Endothelial cell of umbilical vein (primary cell): Measurements from ENCODE around the gene SLC10A1. TPM values are rescaled to one million over a fixed set of nuclear protein-coding genes. Genes with fewer than 3 reads are reported as not detected.

Experiments
- BruUV-seq: library from RNA; stranded (reverse); fragments of 400-500 nt; replicated peaks from 2 replicates; lab custom pipeline; 2021; lab: Mats Ljungman, UMichigan
- CTCF ChIA-PET: fragments of 300-600, 350-600 bp; sonication (Branson Sonifier 250); formaldehyde crosslinking; loops from one replicate; lab custom pipeline; 2021; ENCODE audit warnings: antibody characterized with exemption, inconsistent platforms; lab: Charles Lee
- POLR2A ChIA-PET: fragments of 300-600, 350-600 bp; sonication (Branson Sonifier 250); formaldehyde crosslinking; loops from one replicate; lab custom pipeline; 2021; ENCODE audit warnings: antibody characterized with exemption, inconsistent platforms; lab: Charles Lee
- DNase-seq: peaks from one replicate; pipeline ENCODE4 v3.0.0-alpha.2; 2011; ENCODE audit warnings: low read depth, low spot score
- FAIRE-seq: peaks from 2 replicates; lab custom pipeline; 2011; peaks lifted over from hg19 to GRCh38; lab: Jason Lieb, UNC
- H2AFZ ChIP-seq: 2 replicates; pipeline ENCODE4 v1.6.0; 2012; ENCODE audit warnings: low read depth, low read length, control low read depth, inconsistent platforms
- H3K27ac ChIP-seq: 2 replicates; pipeline ENCODE4 v1.5.1; 2011; ENCODE audit warnings: low read depth, mild to moderate bottlenecking, control low read depth, low read length, moderate library complexity; ENCODE audit not compliant: insufficient read depth
- H3K27me3 ChIP-seq, 2 experiments: 2 replicates each; pipeline versions ENCODE4 v1.6.0 to v1.6.1; 2011; ENCODE audit warnings: low read length in 2 of 2, mixed read lengths in 1 of 2; ENCODE audit not compliant: control insufficient read depth in 2 of 2, insufficient read depth in 2 of 2
- H3K36me3 ChIP-seq, 2 experiments: 2 replicates in 1 of 2; 3 replicates in 1 of 2; pipeline ENCODE4 v1.5.1; 2011; ENCODE audit warnings: low read length in 2 of 2, mild to moderate bottlenecking in 1 of 2, moderate library complexity in 1 of 2; ENCODE audit not compliant: control insufficient read depth in 2 of 2, insufficient read depth in 2 of 2; ENCODE audit errors: extremely low read depth in 1 of 2
- H3K4me1 ChIP-seq: 3 replicates; pipeline ENCODE4 v1.5.1; 2011; ENCODE audit warnings: mild to moderate bottlenecking, low read length; ENCODE audit not compliant: control insufficient read depth, insufficient read depth; ENCODE audit errors: extremely low read depth
- H3K4me2 ChIP-seq: 2 replicates; pipeline ENCODE4 v1.6.1; 2011; ENCODE audit warnings: low read length, control low read depth, mixed read lengths; ENCODE audit not compliant: insufficient read depth
- H3K4me3 ChIP-seq, 3 experiments: fragments of 200-600 bp in 1 of 3; sonication (generic), shearing (Covaris generic) in 1 of 3; replicated peaks in 1 of 3; 2 replicates each; pipeline ENCODE4 v1.5.1; 2011 to 2016; ENCODE audit warnings: control low read depth in 3 of 3, low read length in 3 of 3, mild to moderate bottlenecking in 2 of 3, inconsistent platforms in 1 of 3, low read depth in 1 of 3, moderate library complexity in 1 of 3; ENCODE audit not compliant: insufficient read depth in 1 of 3
- H3K79me2 ChIP-seq: 2 replicates; pipeline ENCODE4 v1.6.0; 2012; ENCODE audit warnings: low read length, inconsistent platforms; ENCODE audit not compliant: control insufficient read depth, insufficient read depth
- H3K9ac ChIP-seq: replicated peaks from 2 replicates; pipeline ENCODE3; 2011; ENCODE audit warnings: low read length, control low read depth; ENCODE audit not compliant: insufficient read depth; ENCODE audit errors: extremely low read depth
- H3K9me1 ChIP-seq: replicated peaks from 3 replicates; pipeline ENCODE4 v1.6.0; 2011; ENCODE audit warnings: mild to moderate bottlenecking, low read length; ENCODE audit not compliant: control insufficient read depth, insufficient read depth; ENCODE audit errors: extremely low read depth
- H3K9me3 ChIP-seq: replicated peaks from 2 replicates; pipeline ENCODE4 v1.5.1; 2012; ENCODE audit warnings: low read length, inconsistent platforms; ENCODE audit not compliant: control insufficient read depth, insufficient read depth
- H4K20me1 ChIP-seq: replicated peaks from 2 replicates; pipeline ENCODE3; 2011; ENCODE audit warnings: mild to moderate bottlenecking, low read length; ENCODE audit not compliant: control insufficient read depth, insufficient read depth; ENCODE audit errors: extremely low read depth
- EZH2 ChIP-seq: IDR thresholded peaks from 2 replicates; pipeline ENCODE4 v1.6.1; 2012; ENCODE audit warnings: borderline replicate concordance, low read depth, mild to moderate bottlenecking, moderate library complexity, low read length, inconsistent platforms; ENCODE audit not compliant: severe bottlenecking
- FOS ChIP-seq: IDR thresholded peaks from 2 replicates; pipeline ENCODE4 v1.6.1; 2011; ENCODE audit warnings: mild to moderate bottlenecking, low read length, moderate library complexity, borderline replicate concordance; ENCODE audit not compliant: insufficient read depth
- GATA2 ChIP-seq: IDR thresholded peaks from 2 replicates; pipeline ENCODE4 v1.7.0; 2011; ENCODE audit warnings: low read depth, mild to moderate bottlenecking, moderate library complexity, mixed read lengths, low read length; ENCODE audit not compliant: insufficient read length, insufficient read depth
- JUN ChIP-seq: IDR thresholded peaks from 2 replicates; pipeline ENCODE4 v1.6.1; 2011; ENCODE audit warnings: borderline replicate concordance, low read depth; ENCODE audit not compliant: insufficient read length, insufficient read depth
- MYC ChIP-seq: IDR thresholded peaks from one replicate; pipeline ENCODE4 v1.6.1; 2011; ENCODE audit warnings: mild to moderate bottlenecking, low read depth, low read length
- POLR2A ChIP-seq: IDR thresholded peaks from 2 replicates; pipeline ENCODE4 v1.6.1; 2012; ENCODE audit warnings: low read depth, mild to moderate bottlenecking, control low read depth, low read length
- POLR2AphosphoS5 ChIP-seq: IDR thresholded peaks from 2 replicates; pipeline ENCODE4 v1.6.1; 2012; ENCODE audit warnings: low read depth, mild to moderate bottlenecking, control low read depth, low read length, moderate library complexity; ENCODE audit not compliant: insufficient read depth
- dilution Hi-C: fragments of 300-500 bp; cut with MboI; formaldehyde crosslinking; loops from one replicate; pipeline ENCODE4 v1.15.0; 2019; ENCODE audit warnings: low sequenced_read_pairs; ENCODE audit not compliant: extremely low pct_ligation_motif_present
- intact Hi-C: fragments of 100-400 bp; cut with micrococcal nuclease; formaldehyde crosslinking; loops from one replicate; pipeline ENCODE4 v1.10.0; 2022
- polyA plus RNA-seq, 4 experiments: library from polyadenylated mRNA; depleted of rRNA in 3 of 4; stranded (reverse) in 3 of 4; unstranded in 1 of 4; fragments of >200 nt; gene quantifications; 2 replicates each; pipeline versions ENCODE4 v1.2.1 to v1.2.3, GENCODE V29; 2011 to 2012; ENCODE audit warnings: missing spikeins in 1 of 4
- total RNA-seq: library from RNA; stranded (reverse); gene quantifications from 2 replicates; pipeline ENCODE4 v1.2.3, GENCODE V29; 2021
- TF ChIP-seq, protein P1 (sequence below): IDR thresholded peaks from 2 replicates; pipeline ENCODE4 v1.6.1; 2011; ENCODE audit not compliant: insufficient read depth, insufficient read length
- TF ChIP-seq, protein P2 (sequence below), 2 donors: IDR thresholded peaks; 1 replicate in 1 of 2; 2 replicates in 1 of 2; pipeline ENCODE4 v1.5.1; 2011; ENCODE audit warnings: low read length in 2 of 2, mild to moderate bottlenecking in 2 of 2, moderate library complexity in 2 of 2, control low read depth in 1 of 2, inconsistent platforms in 1 of 2, low read depth in 1 of 2; ENCODE audit not compliant: insufficient read depth in 1 of 2; ENCODE audit errors: extremely low read depth in 1 of 2

Gene SLC10A1
- total and polyA plus RNA-seq, 2 donors (not counting 3 experiments of a cell fraction or from before 2014, with no cell fraction given) = not detected

DNA sequence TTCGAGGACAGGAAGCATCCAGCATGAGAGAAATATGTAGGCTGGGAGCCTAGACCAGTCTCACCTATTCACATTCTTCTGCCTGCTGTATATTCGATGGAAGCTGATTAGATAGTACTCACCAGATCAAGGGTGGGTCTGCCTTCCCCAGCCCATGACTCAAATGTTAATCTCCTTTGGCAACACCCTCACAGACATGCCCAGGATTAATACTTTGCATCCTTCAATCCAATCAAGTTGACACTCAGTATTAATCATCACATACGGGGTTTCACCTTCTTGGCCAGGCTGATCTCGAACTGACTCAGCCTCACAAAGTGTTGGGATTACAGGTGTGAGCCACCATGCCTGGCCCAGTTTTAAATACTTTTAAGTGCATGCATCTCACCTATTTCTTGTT, 30.5 kb upstream of the SLC10A1 start:
- H3K9me1 ChIP-seq = no peaks in the 10 kb centered on the region
- no peak overlapping the region for H3K27ac ChIP-seq
- no peaks in the 10 kb centered on the region for H3K9me3 ChIP-seq
- H3K4me2 ChIP-seq = no peak overlapping the region
- no peak overlapping the region for H3K9ac ChIP-seq
- FAIRE-seq (no peak), DNase-seq (no peak)
- H2AFZ ChIP-seq = no peak overlapping the region
- H3K27me3 ChIP-seq = no peaks in the 10 kb centered on the region
- dilution Hi-C loops = no loop called here
- TF ChIP-seq FOS (no peak), POLR2AphosphoS5 (no peak), MYC (no peak), POLR2A (no peak), EZH2 (no peak), JUN (no peak), GATA2 (no peak)
- TF ChIP-seq, protein P1, sequence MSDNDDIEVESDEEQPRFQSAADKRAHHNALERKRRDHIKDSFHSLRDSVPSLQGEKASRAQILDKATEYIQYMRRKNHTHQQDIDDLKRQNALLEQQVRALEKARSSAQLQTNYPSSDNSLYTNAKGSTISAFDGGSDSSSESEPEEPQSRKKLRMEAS = no peak
- TF ChIP-seq, protein P2, sequence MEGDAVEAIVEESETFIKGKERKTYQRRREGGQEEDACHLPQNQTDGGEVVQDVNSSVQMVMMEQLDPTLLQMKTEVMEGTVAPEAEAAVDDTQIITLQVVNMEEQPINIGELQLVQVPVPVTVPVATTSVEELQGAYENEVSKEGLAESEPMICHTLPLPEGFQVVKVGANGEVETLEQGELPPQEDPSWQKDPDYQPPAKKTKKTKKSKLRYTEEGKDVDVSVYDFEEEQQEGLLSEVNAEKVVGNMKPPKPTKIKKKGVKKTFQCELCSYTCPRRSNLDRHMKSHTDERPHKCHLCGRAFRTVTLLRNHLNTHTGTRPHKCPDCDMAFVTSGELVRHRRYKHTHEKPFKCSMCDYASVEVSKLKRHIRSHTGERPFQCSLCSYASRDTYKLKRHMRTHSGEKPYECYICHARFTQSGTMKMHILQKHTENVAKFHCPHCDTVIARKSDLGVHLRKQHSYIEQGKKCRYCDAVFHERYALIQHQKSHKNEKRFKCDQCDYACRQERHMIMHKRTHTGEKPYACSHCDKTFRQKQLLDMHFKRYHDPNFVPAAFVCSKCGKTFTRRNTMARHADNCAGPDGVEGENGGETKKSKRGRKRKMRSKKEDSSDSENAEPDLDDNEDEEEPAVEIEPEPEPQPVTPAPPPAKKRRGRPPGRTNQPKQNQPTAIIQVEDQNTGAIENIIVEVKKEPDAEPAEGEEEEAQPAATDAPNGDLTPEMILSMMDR (IDR thresholded peaks at IDR 0.05; ENCODE audit: extremely low read depth in 1 of 2, insufficient read depth in 1 of 2, low read depth in 1 of 2, low read length in 2 of 2) = no peak
- no peaks in the 10 kb centered on the region for H3K36me3 ChIP-seq
- no peaks in the 10 kb centered on the region for H3K4me1 ChIP-seq
- no peaks in the 10 kb centered on the region for H3K79me2 ChIP-seq
- no peaks in the 10 kb centered on the region for H4K20me1 ChIP-seq
- BruUV-seq = no TSS peak
- H3K4me3 ChIP-seq = no peak overlapping the region
- CTCF ChIA-PET = interaction anchor here (2.6 kb wide), 1 partner anchor 201 kb away, joined by 12 read pairs; no protein-coding TSS in a partner anchor
- intact Hi-C loops = no loop called here
- POLR2A ChIA-PET = no interaction called here
